Measurements from ENCODE around the gene HAND2.

- TF ChIP-seq CTCF (IDR thresholded peaks at IDR 0.05; ENCODE audit: low read depth, low read length) (peak; percentile 90), POLR2A (IDR thresholded peaks at IDR 0.05; ENCODE audit: extremely low read depth, insufficient read length) (no peak)
Observed at GRCh38 chr4:173505924-173506518, 24.0 kb downstream of the HAND2 start.

Data from NB4 (cell line).